ENCODE results near the gene MDGA2.

DNA sequence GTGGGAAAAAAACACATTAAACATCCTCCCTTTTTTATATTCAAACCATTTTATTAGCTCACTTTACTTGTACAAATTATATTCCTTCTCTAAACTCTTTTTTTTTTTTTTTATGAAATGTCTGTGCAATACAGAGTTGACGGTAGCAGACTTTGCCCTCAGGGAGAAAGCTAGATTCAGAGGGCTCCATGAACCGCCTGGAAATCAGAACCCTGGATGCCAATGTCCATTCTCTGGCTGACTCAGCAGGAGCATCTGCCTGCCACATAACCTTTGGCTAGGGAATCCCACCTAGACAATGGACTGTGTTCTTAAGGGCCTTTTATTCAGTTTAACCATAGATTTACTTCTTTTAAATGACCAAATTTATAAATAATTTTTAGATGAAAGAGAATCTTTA, 467.0 kb downstream of the MDGA2 start:
- TF ChIP-seq, protein P1, sequence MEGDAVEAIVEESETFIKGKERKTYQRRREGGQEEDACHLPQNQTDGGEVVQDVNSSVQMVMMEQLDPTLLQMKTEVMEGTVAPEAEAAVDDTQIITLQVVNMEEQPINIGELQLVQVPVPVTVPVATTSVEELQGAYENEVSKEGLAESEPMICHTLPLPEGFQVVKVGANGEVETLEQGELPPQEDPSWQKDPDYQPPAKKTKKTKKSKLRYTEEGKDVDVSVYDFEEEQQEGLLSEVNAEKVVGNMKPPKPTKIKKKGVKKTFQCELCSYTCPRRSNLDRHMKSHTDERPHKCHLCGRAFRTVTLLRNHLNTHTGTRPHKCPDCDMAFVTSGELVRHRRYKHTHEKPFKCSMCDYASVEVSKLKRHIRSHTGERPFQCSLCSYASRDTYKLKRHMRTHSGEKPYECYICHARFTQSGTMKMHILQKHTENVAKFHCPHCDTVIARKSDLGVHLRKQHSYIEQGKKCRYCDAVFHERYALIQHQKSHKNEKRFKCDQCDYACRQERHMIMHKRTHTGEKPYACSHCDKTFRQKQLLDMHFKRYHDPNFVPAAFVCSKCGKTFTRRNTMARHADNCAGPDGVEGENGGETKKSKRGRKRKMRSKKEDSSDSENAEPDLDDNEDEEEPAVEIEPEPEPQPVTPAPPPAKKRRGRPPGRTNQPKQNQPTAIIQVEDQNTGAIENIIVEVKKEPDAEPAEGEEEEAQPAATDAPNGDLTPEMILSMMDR (IDR thresholded peaks at IDR 0.05): no peak
- TF ChIP-seq POLR2A (IDR thresholded peaks at IDR 0.05): no peak
